ENCODE data around the gene DAD1.
"Not testable (repeated sequence)": the region's sequence is repeated elsewhere in the genome, so short reads cannot be mapped to it uniquely, and the experiment has no call there.

DAD1 gene

DNA sequence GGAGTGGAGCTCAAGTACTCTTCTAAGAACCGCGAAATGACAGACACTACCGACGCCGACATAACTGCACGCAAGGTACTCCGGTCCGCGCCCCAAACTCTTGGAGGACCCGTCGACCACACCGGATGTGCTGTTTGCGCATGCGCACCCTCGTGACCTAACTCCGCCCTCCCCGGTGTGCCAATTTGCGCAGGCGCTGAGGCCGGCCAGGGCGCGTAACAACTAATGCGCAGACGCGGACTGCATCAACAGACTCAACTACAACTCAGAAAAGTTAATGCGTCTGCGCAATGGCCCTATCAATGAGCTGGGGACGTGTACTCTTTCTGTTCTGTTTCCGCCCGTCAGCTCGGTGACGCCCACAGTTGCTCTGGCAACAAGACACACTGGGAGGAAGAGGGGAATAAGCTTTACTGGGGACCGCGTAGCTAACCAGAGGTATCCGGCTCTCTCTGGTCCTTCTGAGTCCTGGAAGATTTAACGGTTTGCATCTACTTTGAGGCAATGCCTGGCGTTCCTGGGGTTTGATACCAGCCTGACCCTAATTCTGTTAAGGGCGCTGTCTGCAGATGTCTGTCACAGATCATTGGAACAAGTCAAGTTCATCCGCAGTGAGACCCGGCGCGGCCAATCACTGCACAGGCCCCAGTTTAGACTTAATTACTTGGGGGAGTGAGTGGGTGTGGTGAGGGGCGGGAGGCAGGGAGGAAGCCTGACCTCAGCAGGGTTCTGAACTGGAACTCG lies at the start of gene DAD1:
Gene DAD1 (minus strand): TSS at position 129 of the 744 bp plus-strand sequence. CDS start 67 bp downstream, at position 62.
- DNase-seq: peak; percentile 99 to 100

DNA sequence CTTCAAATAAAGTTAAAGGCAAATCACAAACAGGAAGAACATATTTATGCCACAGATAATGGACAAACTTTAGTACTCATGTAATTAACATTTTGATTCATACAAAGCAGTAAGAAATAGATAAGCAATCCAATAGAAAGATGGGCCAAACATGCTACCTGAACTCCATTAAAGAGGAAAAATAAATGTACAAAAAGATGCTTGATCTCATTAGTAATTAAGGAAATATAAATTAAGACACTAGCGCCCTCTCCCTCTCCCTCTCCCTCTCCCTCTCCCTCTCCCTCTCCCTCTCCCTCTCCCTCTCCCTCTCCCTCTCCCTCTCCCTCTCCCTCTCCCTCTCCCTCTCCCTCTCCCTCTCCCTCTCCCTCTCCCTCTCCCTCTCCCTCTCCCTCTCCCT lies 47.0 kb upstream of the DAD1 start:
- DNase-seq: not testable (repeated sequence)

DNA sequence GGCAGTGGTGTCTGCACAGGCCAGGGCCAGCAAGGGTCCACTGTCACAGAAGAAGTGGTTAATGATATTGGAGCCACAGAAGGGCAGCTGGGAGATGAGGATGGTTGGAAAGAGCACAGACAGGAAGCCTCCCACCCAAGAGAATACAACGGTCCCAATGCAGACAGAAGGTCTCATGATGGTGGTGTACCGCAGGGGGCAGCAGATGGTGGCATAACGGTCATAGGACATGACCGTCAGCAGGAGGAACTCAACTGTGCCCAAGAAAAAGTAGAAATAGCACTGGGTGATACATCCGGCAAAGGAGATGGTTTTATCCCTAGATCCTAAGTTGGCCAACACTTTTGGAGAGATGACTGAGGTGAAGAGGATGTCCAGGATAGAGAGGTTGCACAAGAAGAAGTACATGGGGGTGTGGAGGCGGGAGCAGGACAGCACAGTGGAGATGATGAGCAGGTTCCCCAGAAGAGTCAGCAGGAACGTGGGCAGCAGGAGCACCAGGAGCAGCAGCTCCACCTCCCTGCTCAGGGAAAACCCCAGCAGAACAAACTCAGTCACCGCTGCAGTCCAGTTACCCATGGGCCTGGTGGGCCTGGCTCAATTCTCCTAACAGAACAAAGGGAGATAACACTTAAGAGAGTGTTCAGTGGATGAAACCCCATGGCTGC lies 45.3 kb upstream of the DAD1 start:
- no peak for DNase-seq

DNA sequence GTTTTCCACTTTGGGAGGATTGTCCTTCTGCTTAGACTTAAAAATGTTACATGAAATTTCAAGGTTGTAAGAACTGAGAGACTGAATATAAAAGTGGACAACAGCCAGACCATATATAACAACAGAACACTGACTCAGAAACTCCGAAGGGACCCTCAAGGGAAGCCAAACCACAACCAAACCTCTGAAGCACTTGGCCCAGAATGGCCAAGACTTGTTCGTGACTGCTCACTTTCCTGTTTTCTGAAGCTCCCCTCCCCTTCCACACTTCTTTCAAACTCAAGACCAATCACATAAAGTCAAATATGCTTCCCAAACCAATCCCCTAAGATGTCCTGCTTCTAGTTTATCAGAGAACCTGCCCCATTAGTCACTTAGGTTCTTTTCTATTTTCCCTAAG lies 41.5 kb upstream of the DAD1 start:
- DNase-seq: no peak

DNA sequence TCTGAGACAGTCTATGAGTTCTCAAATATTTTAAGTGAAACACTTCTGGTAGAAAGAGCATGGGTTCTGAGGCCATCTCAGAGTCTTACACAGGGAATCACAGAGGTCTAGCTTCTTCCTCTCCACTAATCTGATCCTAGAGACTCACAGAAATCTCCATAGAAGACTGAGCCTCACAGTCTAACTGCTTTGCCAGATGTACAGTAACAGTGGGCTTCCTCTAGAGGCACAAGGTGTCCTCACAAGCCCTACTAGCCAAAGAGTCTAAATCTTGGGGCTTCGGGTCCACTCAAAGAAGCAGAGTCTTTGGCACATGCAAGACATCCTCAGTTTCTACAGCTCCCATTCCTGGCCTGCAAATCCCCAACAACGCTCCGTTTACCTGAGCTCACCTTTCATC lies 41.0 kb upstream of the DAD1 start:
- no peak for DNase-seq

DNA sequence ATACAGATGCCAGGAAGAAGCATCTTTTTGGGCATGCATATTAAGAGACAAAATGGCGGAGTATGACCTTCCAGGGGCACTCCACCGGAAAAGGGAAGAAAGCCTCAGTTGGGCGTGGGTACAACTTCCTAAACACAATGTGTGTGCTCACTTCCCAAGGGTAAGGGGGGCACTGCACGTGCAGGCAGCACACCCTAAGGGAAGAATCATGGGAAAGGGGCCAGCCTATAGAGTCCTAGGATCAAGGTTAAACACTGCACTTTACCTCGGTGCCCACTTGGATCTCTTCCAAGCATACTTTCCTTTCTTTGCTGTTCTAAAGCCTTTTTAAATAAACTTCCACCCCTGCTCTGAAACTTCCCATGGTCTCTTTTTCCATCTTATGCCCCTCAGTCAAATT lies 40.3 kb upstream of the DAD1 start:
- DNase-seq: no peak

DNA sequence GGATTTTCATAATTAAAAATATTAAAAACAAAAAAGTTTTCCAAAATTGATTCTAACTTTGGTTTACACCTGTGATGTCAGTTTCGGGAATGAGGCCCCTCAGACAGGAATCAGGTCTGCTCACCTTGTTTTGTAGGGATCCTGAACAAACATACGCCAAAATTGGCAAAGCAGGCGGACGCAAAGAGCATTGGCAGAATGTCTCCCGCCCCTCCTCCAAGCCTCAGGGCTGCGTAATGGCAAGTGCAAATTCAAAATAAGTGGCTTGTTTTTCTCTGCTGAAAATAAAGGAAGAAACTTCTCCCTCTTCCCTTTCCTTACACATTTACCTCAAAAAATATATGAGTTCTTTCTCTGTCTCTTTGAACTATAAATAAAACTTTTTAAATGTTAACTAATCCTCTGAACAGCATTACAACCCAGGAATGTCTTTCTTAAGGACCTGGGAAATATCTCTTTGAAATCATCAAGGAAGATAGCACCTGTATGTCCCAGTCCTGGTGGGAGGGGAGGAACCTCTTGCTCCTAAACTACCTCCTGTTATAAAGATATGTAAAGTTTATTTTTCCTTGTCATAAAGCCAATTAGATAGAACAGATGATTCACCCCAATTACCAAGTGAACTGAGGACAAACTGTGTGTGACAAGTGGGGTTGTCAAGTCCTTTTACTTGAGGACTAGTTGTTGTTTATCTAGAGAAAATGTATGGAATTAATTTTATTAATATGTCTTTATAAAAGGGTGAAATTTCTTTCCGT lies 38.7 kb upstream of the DAD1 start:
- no peak for DNase-seq

DNA sequence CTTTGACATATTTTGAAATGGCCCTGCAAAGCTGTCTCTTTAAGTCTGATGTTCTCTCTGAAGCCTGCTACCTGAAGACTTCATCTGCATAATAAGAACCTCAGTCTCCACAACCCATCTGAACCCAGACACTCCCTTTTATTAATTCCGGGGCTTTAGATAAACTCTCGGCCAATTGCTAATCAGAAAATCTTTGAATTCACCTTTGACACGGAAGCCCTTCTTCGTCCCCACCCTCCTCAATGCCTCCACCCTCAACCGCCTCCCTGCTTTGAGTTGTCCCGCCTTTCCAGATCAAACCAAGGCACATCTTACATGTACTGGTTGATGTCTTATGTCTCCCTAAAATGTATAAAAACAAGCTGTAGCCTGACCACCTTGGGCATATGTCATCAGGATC lies 37.6 kb upstream of the DAD1 start:
- DNase-seq: no peak

DNA sequence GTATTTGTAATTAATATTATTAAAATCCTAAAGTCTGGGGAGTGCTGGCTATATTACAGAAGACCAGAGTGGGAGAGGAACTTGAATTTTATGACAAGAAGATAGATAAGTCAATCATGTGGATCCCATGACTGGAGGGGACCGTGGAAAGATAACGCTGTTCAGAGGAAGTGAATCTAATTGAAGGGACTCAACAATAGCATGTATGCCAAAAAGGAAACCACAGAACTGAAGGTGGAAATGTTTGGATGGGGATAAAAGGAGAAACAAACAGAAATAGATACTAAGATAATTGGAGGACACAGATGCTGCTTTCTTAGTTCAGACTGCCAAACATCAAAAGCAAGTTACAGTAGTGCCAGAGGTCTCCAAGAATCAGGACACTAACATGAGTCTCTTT lies 34.0 kb upstream of the DAD1 start:
- no peak for DNase-seq

DNA sequence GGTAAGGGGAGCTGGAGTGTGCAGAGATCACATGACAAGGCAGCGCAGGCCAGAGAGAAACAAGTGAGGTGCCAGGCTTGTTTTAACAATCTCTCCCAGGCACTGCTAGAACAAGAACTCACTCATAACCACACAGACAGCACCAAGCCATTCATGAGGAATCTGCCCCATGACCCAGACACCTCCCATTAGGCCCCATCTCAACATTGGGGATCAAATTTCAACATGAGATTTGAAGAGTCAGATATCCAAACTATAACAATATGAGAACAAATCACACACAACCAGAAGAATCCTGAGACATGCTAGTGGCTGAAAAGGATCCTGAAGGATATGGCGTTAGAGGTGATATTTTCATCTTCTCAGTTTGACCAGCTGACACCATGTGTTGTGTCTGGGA lies 33.2 kb upstream of the DAD1 start:
- no peak for DNase-seq

DNA sequence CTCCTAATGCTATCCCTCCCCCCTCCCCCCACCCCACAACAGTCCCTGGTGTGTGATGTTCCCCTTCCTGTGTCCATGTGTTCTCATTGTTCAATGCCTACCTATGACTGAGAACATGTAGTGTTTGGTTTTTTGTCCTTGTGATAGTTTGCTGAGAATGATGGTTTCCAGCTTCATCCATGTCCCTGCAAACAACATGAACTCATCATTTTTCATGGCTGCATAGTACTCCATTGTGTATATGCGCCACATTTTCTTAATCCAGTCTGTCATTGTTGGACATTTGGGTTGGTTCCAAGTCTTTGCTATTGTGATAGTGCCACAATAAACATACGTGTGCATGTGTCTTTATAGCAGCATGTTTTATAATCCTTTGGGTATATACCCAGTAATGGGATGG lies 26.7 kb upstream of the DAD1 start:
- not testable (repeated sequence) for DNase-seq

DNA sequence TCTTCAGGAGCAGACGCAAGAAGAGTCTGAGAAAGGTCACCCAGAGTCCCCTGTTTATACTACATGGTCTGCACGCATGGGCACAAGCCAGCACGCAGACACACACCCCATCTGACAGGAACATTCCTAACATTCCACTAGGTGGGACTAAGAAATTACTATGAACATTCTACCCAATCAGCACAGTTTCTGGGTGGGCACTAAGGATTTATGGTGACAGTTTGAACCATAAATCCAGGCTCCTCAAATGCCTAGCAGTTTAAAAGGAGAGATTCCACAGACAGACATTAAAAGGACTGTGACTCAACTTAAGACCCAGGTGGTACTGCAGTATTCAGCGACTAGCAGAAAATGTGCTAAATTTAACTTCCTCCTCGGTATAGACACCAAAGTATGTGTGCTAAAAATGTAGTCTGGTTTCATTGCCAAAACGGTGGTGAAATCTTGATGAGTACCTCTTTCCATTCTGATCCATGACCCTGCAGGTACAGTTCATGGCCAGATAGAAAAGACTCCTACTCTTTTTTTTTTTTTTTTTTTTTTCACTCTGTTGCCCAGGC lies 25.3 kb upstream of the DAD1 start:
- DNase-seq: no peak

DNA sequence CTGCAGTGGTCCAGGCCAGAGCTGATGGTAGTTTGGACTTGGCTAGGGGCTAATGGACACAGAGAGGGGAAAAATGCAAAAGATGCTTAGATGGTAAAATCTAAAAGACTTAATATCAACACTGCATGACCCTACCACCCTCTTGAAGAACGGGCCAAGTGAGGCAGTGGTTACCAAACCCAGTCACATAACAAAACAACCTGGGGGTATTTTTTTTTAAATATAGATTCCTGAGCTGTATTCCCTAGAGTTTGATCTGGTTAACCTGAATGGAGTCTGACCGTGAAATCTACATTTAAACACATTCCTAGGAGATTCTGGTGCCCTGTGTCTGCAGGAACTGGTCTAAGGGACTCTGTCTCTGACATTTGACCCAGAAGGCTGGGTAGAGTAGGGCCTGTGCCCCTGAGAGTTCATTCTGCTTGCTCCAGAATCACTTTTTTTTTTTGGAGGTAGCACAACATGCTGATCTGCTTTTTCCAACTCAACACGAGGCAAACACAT lies 24.8 kb upstream of the DAD1 start:
- no peak for DNase-seq

DNA sequence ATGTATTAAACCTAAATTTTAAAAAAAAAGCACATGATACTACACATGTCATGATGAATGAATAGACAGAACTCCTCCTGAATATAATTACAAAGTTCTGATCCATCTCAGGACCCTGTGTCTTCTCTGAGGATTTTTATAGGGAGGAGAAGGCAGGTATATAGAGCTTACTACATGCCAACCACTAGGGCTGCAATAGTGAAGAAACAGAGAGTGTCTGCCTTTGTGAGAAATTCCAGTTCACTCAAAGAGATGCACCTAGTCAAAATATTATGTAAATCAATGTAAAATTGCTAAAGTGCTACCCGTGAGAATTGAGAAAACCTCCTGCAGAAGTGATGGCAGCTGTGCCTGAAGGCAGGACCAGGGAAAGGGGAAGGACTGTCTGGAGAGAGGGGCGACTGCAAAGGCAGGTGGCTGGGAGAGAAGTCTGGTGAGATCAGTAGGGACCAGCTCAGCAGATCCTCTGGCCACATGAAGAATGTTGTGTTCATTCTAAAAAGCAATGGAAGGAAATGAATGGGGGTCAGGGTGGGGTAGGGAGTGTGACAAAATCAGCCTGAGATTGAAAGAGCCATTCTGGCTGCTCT lies 24.2 kb upstream of the DAD1 start:
- DNase-seq: no peak

DNA sequence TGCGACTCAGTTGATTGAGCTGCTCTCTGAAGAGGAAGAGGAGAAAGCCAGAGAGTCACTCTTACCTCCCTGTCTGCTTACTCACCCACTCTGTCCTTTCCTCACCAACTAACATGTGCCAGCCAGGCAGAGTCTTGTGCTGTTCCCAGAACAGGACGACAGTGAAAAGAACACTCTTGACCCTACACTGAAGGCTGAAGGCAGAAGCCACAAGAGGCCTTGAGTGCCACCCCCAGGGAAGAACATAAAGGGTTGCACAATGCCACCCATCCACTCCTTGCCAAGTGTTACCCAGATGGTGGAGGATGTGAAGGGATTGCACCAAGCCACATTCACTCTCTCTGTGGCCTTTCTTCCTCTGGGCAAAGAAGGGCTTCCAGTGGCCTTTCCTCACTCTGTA lies 21.9 kb upstream of the DAD1 start:
- no peak for DNase-seq

DNA sequence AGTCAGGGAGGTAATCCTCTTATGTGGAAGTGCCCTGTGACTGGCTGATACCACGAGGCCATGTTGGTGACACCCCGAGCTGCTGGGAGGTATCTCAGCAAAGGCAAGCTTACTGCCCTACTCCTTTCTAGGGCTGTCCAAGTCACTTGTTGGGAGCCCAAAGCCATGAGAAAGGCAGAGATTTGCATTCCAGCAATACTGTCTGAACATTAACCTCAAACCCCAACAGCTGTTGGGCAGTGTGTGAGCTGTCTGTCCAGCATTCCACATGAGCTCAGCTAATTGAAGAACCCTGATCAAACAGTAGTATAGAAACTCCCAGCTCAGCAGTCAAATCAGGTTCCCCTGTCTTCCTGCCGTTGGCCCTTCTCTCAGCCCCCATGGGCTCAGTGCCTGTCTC lies 18.3 kb upstream of the DAD1 start:
- DNase-seq: no peak

DNA sequence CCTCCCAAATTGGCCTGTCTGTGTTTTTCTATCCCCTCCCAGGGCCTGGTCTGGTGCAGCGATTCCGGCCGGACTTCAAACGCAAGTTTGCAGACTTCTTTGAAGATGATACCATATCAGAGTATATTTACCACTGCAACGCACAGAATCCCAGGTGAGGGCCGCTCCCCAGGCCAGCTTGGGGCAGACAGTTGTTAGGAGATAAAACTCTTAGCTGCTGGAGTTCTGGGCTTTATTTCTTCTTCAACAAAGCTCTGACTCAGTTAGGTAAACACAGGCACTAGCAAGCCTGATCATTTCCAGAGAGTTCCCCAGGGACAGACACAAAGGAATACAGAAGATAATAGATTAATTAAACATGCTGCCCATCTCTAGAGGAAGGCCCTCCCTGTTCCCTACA lies 17.4 kb upstream of the DAD1 start:
- no peak for DNase-seq

DNA sequence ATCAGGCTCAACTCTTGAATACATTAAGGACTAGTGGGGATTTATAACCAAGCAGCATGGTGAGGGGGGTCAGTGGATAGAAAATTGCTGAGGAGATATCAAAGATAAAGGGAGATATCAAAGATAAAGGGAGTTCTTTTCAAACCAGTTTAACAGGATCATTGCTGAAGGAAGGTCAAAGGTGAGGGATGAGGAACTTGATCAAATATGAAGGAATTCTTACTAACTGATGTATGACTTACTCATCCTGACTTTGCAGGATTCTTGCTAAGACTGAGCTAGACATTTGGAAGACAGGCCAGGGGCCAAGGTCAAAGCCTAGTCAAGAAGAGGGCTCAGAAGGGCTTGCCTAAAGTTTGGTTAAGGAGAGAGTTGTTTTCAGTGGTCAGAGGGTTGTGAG lies 13.8 kb upstream of the DAD1 start:
- no peak for DNase-seq

DNA sequence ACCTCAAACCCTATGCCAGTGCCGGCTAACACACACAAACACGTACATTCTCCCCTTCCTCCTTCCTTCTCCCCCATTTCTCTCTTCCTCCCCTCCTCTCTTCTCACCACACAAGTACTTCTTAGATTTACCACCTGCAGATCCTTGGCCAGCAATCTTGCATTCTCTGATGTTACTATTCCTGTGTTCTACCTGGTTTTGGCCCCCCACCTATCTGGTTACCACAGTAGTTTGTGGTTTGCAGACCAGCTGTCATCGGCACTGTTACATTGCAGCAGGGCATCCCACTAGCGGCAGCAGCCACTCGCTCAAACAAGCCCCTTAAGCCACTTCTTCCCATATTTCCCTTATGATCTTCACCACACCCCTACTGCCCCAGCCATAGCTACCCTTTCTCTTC lies 13.0 kb upstream of the DAD1 start:
- no peak for DNase-seq

DNA sequence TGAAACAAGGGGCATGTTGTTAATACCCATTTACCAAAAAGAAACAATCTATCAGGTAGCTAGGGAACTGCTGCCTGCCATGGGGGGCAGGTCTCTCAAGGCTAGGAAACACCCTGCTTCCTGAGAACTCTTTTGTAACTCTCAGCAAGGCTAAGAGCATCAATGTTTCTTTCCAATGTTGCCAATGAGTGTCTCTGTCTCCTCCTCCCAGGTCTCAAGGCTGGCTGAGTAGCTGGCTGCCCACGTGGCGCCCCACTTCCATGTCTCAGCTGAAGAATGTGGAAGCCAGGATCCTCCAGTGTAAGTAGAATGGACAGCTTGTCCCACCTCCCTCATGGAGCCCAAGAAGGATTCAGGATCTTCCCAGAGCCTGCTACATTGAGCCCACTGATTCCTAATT lies 12.4 kb upstream of the DAD1 start:
- no peak for DNase-seq

DNA sequence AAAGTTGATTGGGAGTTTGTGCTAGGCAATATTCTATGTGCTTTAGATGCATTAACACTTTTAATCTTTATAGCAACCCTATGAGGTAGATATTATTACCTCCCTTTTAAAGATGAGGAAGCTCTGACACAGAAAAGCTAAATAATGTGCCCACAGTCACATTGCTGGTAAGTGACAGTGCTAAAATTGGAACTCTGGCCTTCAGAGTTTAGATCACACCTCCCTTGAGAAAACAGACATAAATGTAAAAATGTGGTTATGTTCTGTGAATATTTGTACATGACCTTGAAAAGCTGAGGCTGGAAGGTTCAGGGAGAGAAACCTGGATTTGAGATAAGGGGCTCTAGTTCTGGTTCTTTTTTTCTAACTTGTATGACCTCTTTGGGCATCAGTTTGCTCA lies 11.0 kb upstream of the DAD1 start:
- DNase-seq: no peak

DNA sequence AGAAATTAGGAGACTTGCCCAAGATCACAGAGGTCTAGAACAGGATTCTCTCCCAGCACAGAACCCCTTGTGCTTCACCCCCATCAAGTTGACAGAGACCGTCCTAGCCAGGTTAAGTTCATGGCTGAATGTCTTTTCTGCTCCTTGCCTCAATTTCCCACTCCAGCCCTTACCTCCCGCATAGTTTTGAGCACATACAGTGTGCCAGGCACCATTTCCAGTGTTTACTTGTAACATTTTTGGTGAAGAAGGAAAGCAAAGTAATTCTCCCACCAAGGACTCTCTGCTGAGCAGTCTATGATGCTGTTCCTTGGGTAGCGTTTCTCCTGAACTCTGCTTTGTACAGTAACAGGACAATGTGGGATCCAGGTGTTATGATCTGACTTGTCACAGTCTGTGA lies 10.3 kb upstream of the DAD1 start:
- DNase-seq: no peak

DNA sequence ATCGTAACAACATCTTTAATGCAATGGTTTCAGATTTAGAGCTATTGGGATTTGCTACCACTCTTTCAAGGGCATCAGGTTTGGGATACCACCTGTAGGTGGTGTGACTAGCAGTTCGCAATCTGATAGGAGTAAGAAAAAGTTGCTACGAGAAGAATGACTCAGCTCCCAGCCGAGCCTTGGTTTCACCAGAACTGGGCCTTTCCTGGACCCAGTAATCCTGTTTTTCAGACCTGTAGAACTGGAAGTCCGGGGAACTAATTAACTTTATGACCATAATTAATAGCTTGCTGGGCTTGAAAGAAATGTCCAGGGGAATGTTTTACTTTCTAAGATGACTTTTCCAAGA lies 9.8 kb upstream of the DAD1 start:
- peak; percentile 10 to 45 for DNase-seq

Measured in SHP77 (cell line).